ENCODE results near the gene SLC2A9. TPM values are rescaled to one million over a fixed set of nuclear protein-coding genes. Genes with fewer than 3 reads are reported as not detected.

The SLC2A9 gene
- total and polyA plus RNA-seq, 2 of the 4 experiments (the other 2 are of a cell fraction) = 0.72 to 2.1 TPM

DNA sequence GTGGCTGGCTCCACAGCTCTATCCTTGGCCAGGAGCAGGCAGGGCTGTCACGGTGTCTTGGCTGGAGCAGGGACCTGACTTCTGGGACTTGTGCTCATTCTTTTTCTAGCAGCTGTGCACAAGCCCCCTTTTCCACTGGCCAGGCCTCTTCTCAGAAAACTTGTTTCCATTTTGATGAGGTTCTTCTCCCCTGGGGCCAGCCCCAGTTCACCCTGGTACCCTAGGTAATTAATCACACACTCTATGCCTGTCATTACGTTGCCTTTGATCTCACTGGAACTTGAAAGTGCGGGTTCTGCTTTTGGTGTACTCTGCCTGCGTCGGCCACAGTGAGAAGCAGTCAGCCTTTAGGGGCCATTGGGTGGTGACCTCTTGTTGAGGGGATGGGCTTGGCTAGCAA, 213.2 kb downstream of the SLC2A9 start:
- ATAC-seq (ENCODE audit: low read depth) (no peak), DNase-seq (no peak)
- in situ Hi-C loops (cut with MboI; ENCODE audit: low sequenced_read_pairs) = no loop called here
- Histone ChIP-seq H2BK20ac (ENCODE audit: low read depth, low read length) (no peak overlapping the region), H3K56ac (ENCODE audit: extremely low read depth, insufficient read depth, low read length) (no peak overlapping the region), H3K9me3 (ENCODE audit: control insufficient read depth, insufficient read depth, low read length) (peaks cover 8% of the 10 kb centered on the region), H3K27me3 (ENCODE audit: control insufficient read depth, insufficient read depth, low read length) (no peaks in the 10 kb centered on the region), H3K23ac (ENCODE audit: low read depth, low read length) (no peak overlapping the region), H2BK15ac (ENCODE audit: low read depth, low read length) (no peak overlapping the region), H3K36me3 (ENCODE audit: control insufficient read depth, insufficient read depth, low read length) (no peaks in the 10 kb centered on the region), H4K20me1 (ENCODE audit: insufficient read depth, low read length) (no peaks in the 10 kb centered on the region), H3K4me3 (ENCODE audit: insufficient read depth, low read depth, low read length) (no peak overlapping the region), H3K9ac (ENCODE audit: low read depth, low read length) (no peak overlapping the region), H3K9me1 (ENCODE audit: insufficient read depth, low read length) (no peaks in the 10 kb centered on the region), H3K14ac (replicated peaks; ENCODE audit: low read depth, low read length) (no peak overlapping the region), H2AFZ (replicated peaks; ENCODE audit: low read length, poor library complexity) (no peak overlapping the region), H3K4ac (ENCODE audit: low read depth, low read length) (no peak overlapping the region), H2AK5ac (ENCODE audit: low read depth, low read length) (no peak overlapping the region), H3K4me2 (ENCODE audit: low read depth, low read length) (no peak overlapping the region), H3K79me1 (ENCODE audit: low read depth in 1 of 2, low read length in 2 of 2) (no peaks in the 10 kb centered on the region), H2BK5ac (ENCODE audit: low read depth, low read length, poor library complexity, severe bottlenecking) (no peak overlapping the region), H4K8ac (ENCODE audit: low read depth in 2 of 2, low read length in 2 of 2) (no peak overlapping the region), H2BK120ac (ENCODE audit: low read depth, low read length) (no peak overlapping the region), H2AK9ac (replicated peaks; ENCODE audit: low read depth, low read length, poor library complexity) (no peak overlapping the region), H4K91ac (ENCODE audit: insufficient read depth, low read depth, low read length) (no peak overlapping the region), H4K5ac (ENCODE audit: low read depth, low read length) (no peak overlapping the region), H3K27ac (ENCODE audit: insufficient read depth, low read length) (no peak overlapping the region), H3K4me1 (ENCODE audit: control insufficient read depth, insufficient read depth, low read length) (no peaks in the 10 kb centered on the region), H3K18ac (ENCODE audit: low read depth, low read length) (no peak overlapping the region)
- CTCF ChIA-PET = no interaction called here
- WGBS, 2 experiments (ENCODE audit: extremely low coverage in 2 of 2, insufficient read length in 1 of 2) = no CpG with 5 or more reads among the region's 5 CpGs
- TF ChIP-seq, protein P1, sequence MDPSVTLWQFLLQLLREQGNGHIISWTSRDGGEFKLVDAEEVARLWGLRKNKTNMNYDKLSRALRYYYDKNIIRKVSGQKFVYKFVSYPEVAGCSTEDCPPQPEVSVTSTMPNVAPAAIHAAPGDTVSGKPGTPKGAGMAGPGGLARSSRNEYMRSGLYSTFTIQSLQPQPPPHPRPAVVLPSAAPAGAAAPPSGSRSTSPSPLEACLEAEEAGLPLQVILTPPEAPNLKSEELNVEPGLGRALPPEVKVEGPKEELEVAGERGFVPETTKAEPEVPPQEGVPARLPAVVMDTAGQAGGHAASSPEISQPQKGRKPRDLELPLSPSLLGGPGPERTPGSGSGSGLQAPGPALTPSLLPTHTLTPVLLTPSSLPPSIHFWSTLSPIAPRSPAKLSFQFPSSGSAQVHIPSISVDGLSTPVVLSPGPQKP (IDR thresholded peaks at IDR 0.05; ENCODE audit: borderline replicate concordance, low read depth, low read length) = no peak
- no peak for TF ChIP-seq MAFK (IDR thresholded peaks at IDR 0.05; ENCODE audit: low read depth, low read length)
- TF ChIP-seq FOS (IDR thresholded peaks at IDR 0.05; ENCODE audit: low read depth, low read length) = no peak
- TF ChIP-seq RCOR1 (IDR thresholded peaks at IDR 0.05; ENCODE audit: insufficient replicate concordance, low read length) = no peak
- TF ChIP-seq MAZ (IDR thresholded peaks at IDR 0.05; ENCODE audit: borderline replicate concordance, low read depth, low read length) = no peak
- TF ChIP-seq, protein P2, sequence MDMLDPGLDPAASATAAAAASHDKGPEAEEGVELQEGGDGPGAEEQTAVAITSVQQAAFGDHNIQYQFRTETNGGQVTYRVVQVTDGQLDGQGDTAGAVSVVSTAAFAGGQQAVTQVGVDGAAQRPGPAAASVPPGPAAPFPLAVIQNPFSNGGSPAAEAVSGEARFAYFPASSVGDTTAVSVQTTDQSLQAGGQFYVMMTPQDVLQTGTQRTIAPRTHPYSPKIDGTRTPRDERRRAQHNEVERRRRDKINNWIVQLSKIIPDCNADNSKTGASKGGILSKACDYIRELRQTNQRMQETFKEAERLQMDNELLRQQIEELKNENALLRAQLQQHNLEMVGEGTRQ (IDR thresholded peaks at IDR 0.05; ENCODE audit: low read depth, low read length) = no peak
- TF ChIP-seq RFX5 (IDR thresholded peaks at IDR 0.05; ENCODE audit: low read depth, low read length) = no peak
- TF ChIP-seq CEBPB (IDR thresholded peaks at IDR 0.05; ENCODE audit: low read depth, low read length) = no peak
- no TSS peak for BruUV-seq (replicated peaks)
- POLR2A ChIA-PET (ENCODE audit: unreplicated experiment) = no interaction called here
- dilution Hi-C loops (cut with HindIII; ENCODE audit: low sequenced_read_pairs, unreplicated experiment) = no loop called here
- intact Hi-C loops (cut with micrococcal nuclease) = no loop called here
